GM03348 (cell line): ENCODE data around the gene CHGA.
A peak's percentile ranks its signal among the peaks of the same experiment; 100 is the strongest.

Source experiments
- DNase-seq: peaks from one replicate; pipeline ENCODE4 v3.0.0; 2012; ENCODE audit warnings: low spot score

CHGA gene

DNA sequence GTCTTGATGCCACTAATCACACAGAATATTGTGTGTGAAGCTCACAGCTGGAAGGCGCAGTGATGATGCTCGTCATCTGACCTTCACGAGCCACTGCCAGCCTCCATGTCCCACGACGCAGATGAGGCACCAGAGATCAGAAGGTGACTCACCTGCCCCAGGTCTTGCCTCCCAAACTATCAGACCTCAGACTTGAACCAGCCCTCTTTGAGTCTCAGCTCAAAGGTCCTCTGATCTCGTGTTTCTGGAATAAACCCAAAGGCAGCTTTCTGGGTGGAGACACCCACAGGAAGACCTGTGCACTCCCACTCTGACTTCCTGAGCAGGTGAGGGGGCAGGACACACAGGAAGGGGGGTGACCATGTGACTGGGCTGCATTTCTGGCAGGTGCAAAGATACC is 19.6 kb upstream of the CHGA start:
- DNase-seq, result no peak

DNA sequence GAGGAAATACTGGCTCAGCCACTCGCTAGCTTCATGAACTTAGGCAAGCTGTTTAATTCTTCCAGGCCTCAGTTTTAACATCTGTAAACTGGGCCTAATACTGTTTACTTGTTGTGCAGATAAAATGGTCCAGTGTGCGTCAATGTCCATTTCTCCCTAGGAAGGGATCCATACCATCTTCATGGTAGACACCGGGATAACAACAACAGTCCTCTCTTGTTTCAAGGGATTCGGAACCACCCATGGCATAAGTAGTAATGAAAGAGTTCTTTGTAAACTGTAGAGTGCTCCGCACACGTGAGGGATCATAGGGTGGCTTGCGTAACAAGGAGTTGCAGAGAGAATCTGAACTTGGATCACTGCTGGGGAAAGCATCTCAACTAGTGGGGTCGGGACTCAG is 17.3 kb upstream of the CHGA start:
- no peak for DNase-seq

DNA sequence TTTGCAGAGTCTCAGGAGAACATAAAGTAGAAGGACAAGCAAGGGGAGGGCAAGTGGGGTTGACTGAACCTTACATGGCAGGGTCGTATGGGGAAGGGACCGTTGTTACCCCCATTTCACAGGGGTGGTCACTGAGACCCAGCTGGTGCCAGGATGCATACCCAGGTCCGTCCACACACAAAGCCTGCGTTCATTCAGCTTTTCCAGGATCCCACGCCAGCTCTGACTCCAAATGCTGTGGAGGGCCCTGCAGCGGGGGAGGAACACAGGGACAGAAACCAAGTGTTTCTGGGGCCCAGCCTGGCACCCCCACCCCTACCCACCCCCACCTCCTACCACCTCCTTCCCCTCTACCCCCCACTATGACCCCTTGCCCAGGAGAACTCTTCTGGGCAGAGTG is 16.5 kb upstream of the CHGA start:
- no peak for DNase-seq

DNA sequence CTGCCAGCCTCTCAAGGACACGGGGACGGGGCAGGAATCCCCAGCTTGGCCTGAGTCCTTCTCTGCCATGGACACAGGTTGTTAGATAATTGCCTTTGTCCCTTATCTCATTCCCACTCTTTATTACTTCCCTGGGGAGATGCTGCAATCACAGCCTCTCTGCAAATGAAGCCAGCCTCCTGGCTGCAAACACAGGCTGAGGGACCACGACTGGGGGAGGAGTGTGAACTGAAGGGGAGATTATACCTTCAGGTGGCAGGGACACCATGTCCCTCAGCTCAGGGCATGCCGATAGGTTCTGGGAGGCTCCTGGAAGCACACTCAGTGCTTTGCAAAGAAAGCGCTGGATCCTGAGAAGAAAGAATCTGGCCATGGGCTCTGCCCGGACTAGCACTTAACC is 16.1 kb upstream of the CHGA start:
- no peak for DNase-seq

DNA sequence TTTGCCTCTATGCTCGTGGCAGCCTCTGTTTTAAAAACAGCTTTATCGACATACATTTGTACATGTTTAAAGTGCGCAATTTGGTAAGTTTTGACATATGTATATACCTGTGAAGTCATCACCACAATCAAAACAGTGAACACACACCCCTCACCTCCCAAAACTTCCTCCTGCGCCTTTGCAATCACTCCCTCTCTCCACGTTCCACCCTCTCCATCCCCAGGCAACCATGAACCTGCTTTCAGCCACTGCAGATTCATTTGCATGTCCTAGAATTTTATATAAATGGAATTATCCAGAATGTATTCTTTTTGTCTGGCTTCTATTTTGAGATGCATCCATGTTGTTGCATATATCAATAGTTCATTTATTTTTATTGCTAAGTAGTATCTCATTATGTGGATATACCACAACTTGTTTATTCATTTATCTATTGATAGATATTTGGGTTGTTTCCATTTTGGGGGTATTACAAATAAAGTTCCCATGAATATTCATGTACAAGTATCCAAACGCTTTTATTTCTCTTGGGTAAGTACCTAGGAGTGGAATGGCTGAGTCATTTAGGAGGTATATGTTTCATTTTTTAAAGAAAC is 15.5 kb upstream of the CHGA start:
- DNase-seq, result no peak

DNA sequence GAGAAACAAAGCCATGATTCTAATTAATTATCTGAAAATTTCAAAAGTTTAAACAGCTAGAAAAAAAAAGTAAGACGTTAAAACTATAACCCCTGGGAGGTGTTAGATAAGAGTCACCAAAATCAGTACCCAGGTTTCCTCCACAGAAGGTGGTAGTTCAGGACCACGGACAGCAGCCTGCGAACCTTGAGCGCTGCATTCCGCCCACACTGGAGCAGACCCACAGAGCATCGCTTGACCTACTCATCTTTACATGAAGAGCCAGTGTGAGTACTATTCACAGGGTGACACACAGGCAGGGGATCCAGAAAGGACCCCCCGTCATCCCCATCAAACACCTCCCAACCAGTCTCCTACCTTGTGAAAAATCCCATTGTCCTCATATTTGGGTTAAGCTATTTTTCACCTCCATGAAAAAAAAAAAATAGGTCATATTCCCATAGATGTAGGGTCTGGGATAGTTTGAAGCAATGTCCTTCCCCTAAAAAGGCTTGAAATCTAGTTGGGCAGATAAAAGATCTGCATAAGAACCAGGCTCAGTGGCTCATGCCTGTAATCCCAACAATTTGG is 8.8 kb upstream of the CHGA start:
- DNase-seq, result peak; percentile 62

DNA sequence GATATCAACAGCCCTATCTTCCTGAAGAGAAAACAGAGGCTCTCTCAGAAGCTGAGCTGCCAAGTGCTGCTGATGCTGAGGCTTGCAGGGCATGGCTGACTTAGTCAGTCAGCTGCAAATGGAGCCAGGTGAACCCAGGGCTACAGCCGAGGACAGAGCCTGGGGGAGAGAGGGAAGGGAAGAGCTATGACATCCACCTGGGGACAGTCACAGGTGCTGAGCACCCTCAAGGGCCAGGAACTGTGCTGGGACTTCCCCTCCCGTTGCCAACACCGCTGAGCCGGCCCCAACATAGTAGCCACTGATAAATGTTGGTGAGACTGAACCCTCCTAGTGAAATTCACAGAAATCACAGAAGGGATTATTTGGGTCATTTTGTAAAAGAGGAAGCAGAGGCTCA is 6.7 kb upstream of the CHGA start:
- no peak for DNase-seq

DNA sequence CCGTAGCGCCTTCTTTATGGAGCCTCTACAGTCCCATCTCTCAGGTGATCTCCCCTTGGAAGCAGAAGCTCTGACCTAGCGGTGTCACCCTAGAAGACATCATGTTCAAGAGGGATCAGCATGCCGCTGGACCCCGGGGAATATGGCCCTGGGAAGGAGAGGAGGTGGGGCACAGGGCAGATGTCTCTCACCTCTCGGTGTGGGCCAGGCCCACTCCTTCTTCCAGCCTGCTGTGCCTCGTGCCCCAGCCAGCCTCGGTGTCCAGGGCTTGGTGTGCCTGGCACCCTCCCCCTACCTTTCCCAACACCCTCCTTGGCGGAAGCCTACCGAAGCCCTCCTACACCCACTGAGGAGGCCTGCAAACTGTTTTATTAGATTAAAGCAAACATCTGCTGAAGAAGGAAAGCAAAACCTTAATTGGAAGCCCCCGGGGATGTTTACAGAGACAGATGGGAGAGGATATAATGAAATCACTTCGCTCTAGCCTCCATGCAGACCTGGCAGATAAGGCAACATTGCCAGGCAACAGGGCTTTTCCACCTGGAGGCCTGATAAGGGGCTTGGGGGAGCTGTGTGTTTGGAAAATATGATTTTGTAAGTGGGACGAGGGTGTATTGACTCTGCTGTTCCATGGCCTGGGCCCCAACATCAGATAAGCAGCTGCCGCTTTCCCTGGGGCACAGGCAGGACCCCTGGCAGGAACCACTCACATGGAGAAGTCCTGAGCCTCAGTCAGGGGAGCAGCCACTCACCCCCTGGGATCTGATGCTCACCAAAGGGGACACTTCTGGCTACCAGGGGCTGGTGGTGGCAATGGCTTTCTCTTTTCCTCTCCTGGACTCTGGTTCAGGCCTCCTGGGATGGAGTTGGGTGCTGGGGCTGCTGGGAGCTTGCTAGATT is 5.7 kb upstream of the CHGA start:
- no peak for DNase-seq

DNA sequence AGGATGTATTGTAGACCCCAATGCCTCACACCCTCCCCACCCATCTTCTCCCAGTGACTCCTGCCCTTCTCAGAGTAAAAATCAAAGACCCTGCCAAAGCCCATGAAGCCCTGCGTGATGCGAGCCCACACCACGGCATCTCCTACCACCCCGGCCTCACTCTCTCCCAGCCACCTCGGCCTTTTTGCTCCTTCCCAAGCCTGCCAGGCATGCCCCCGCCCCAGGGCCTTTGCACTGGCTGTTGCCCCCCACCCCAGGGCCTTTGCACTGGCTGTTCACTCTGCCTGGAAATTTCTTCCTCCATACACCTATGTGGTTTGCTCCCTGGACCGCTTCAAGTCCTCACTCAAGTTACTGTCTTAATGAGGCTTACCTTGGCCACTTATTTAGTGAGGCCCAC is 5.0 kb upstream of the CHGA start:
- DNase-seq, result no peak

DNA sequence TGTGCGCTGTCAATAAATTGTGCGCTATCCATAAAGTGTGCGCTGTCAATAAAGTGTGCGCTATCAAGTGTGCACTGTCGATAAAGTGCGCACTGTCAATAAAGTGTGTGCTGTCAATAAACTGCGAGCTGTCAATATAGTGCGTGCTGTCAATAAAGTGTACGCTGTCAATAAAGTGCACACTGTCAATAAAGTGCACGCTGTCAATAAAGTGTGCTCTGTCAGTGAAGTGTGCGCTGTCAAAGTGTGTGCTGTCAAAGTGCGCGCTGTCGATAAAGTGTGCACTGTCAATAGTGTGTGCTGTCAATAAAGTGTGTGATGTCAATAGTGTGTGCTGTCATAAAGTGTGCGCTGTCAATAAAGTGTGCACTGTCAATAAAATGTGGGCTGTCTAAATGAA is 2.9 kb upstream of the CHGA start:
- DNase-seq, result no peak

DNA sequence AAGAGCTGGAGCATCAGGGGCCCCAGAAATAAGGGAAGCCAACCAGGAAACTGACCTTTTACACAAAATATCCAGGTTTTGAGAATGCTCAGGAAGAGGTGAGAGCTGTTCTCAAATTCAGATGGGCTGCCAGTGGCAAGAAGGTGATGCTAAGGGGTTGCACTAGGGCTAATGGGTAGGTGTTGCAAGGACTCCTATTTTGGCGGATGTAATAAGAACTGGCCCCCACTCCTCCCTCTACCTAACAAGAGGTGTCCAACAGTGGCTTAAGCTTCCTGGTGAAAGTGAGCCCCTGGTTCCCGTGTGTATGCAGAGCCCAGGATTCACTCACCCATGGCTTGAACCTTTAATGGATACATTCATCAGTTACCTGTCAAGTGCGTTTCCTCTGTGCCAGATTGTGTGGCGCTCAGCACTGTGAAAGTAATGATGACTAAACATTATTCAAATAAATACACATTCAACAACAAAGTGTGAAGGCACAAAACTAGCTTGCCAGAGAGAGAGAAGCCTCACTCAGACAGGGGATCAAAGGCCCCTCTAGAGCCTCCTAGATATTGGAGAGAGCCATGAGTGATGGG is 705 bp upstream of the CHGA start:
- DNase-seq, result no peak

DNA sequence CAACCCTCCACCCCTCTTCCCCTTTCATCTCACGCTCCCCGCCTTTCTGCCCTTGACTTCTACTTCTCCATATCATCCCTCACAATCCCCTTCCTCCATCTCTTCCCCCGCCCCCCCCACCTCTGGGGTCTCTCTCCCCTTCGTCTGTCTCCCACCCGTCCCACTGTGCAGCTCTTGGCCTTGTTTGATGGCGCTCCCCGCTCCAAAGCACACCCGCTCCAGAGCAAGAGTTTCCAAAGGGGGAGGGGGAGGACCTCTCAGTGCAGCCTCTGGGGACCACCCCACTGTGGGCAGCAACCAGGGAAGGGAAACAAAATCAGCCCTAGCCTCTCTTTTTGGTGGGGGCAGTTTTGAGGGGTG is 774 bp downstream of the CHGA start:
- no peak for DNase-seq

DNA sequence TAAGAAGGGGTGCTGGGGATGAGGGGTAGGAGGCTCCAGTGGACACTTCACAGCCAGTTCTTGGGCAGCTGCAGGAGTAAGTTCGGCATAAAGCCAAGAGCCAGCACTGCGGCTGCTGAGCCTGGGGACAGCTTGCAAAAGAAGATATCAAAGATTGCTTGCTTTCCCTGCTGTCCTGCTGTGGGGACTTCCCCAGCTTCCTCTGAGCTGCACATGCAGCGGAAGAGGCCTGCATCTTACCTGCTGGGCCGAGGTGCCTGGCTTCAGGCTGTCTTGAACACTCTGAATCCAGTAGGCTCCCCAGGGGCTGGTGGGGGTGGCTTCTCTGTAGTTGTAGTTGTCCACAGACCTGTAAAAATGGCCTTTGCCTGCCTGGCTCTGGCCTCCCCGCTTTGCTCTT is 1.3 kb downstream of the CHGA start:
- DNase-seq, result no peak

DNA sequence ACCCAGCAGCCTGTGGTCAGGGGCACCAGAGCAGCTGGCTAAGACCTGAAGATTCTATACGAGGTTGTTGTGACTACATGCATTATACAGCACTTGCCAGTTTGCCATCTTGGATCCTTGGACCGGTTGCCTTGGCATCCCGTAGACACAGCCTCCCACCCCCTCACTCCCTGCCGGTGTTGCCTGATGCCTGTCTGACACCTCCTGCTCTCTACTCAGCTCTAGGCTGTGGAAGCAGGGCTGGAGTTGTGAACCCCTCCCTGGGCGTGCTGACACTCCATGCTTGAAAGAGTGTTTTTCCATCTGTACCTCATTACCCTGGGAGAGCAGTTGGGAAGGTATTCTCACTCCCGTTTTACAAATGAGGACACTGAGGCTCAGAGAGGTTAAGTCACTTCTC is 2.5 kb downstream of the CHGA start:
- no peak for DNase-seq

DNA sequence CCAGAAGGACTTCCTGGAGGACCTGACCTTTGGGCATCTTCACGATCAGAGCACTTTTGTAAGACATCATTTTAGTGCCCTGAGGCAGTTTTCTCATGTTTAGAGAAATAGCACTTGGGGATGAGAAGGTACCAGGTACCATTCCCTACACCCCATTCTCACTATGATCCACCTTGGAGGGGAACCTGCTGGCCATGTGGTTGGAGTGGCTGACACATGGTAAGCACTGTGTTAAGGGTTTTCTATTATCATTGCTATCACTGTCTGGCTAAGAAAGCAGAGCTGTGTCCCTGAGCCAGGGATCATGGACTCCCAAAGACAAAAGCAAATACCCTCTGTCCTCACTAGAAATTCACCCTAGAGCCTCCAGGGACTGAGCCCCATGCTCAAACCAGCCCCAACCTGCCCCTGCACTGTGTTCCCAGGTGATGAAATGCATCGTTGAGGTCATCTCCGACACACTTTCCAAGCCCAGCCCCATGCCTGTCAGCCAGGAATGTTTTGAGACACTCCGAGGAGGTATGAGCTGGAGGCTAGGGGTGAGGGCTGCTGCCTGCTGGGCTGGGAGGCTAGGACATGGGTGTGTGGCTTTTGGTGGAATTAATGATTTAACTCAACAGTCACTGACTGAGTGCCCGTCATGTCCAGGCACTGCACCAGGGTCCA is 3.4 kb downstream of the CHGA start:
- no peak for DNase-seq

DNA sequence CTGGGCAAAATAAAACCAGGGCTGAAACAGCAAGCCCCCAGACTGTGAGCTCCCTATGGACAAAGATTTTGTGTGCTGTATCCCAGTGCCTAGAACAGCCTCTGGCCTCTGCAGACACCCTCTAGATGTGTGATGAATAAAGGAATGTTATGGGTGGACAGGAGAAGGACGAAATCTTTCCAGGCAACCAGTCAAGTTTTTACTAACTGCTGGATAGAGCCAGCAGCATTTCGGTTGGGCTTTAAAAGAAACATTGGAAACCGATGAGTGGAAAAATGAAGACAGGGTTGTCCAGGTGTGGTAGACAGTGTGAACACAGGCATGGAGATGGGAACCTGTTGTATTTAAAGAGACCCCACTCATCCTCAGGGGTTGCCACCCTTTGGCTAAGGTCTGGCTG is 4.0 kb downstream of the CHGA start:
- peak; percentile 31 for DNase-seq

DNA sequence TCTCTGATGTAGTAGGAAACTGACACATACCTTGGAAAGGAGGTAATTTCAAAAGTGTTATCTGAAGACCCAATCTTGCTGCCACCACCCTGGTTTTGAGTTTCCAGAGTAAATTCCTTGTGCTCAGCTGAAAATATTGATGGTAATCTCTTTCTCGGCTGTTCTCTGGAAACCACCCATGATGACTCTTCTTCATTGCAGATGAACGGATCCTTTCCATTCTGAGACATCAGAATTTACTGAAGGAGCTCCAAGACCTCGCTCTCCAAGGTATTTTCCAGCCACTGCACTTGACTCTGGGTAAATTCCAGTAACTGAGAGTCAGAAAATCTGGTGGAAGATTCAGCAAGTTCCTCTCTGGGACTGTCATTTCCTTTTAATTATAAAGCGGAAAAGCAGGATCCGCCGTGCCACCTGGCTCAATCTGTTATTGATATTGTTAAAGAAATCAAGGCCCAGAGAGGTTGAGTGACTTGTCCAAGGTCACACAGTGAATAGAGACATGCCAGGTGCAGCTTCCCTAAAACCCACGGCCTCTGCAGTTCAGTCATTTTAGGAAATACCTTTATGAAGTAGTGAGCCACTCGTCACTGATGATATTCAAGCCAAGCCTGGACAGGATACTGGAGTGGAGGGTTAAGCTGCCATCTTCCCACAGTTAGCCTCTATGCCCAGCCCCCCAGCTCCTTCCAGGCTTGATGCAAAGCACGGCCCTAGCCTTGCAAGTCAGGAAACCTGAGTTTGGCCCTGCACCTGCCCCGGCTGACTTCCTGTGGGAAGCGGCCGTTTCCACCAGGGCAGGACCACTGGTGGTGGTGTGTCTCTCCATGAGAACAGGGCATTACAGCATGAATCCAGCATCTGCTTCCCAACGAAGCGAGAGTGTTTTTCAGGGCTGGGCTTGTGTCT is 4.7 kb downstream of the CHGA start:
- DNase-seq, result no peak

DNA sequence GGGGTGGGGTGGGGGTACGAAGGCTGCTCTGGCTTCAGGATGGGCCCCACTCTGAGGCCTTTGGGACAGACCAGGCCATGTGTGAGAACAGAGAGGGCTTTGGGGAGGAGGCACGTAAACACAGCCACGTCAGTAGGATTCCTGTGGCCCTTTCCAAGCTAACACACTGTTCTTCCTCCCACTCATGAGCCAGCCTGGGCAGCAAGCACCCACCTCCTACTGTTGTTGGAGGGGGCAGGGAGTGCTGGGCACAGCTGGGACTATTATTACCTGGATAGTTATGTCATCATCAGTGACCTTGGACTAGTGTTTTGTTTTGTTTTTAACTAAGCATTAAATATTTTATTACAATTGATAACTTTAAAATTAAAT is 5.3 kb downstream of the CHGA start:
- no peak for DNase-seq

DNA sequence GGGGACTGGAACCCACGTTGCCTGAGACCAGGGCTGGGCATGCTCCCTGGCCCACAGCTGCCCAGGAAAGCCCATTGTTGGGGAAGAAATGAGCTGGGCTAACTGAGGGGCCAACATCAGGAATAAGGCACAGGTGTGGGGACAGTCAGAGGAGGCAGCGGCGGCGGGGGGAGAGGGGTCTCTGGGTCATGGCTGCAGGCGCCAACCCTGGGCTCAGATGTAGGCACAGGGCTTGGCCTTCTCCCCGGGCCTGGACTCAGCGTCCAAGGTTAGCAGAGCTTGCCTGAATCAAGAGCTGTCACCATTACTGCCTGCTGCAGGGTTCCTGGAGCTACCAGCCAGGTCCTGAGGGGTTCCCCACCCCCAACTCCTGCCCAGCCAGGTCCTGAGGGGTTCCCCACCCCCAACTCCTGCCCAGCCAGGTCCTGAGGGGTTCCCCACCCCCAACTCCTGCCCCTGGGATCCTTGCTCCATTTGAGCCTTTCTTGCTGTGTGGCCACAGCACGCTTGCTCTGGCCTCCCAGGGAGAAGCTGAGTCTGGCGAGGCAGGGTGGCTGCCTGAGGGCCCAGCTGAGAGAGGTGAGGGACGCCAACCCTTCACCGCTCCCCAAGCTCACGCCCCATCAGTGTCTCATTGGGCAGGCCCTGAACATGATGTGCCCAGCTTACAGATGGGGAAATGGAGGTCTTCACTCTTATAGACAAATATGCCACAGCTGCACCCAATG is 6.2 kb downstream of the CHGA start:
- no peak for DNase-seq

DNA sequence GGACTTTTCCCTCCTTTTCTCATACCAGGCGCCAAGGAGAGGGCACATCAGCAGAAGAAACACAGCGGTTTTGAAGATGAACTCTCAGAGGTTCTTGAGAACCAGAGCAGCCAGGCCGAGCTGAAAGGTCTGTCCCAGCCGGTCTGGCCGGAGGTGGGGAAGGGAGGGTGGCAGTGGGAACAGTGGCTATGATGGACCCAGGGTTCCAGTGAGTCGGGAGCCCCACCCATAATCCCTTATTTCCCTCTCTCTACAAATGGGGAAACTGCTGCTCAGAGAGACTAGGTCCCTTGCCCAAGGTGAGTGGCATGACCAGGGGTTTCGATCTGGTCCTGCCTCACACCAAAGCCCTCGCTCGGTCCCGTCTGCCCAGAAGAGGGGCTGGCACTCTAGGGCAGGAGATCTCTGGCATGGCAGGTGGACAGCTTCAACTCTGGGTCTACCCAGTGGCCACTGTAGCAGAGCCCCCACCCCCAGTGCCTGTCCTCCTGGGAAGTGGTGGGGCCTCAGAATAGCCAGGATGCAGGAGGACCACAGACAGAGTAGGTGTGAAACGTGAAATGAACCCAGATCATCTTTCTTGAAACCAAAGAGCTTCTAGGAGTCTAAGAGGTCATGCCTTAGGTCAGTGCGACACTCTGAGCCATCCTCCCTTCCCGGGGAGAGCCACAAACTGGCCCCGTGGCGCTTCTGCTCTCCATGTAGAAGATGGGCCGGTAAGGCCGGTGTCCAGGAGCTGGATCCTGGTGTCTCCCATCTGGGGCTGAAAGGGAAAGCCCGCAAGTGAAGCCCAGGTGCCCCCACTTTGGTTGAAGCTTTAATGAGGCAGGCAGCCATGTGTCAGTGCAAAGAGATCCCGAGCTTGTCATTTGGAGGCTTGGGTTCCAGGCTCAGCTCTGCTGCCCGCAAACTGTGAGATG is 7.0 kb downstream of the CHGA start:
- DNase-seq, result no peak
